Endodermal cell (in vitro differentiated cells): ENCODE measurements around the gene COX19. TPM values are rescaled to one million over a fixed set of nuclear protein-coding genes. Genes with fewer than 3 reads are reported as not detected.

Experiments
- DNase-seq: peaks from one replicate; pipeline ENCODE4 v3.0.0-alpha.2; 2017
- H3K27ac ChIP-seq: 2 replicates; pipeline ENCODE4 v1.5.1; 2013; ENCODE audit warnings: mild to moderate bottlenecking, low read depth, low read length, moderate library complexity
- H3K27me3 ChIP-seq: 2 replicates; pipeline ENCODE4 v1.6.1; 2013; ENCODE audit warnings: mild to moderate bottlenecking, low read length, moderate library complexity; ENCODE audit not compliant: insufficient read depth, control insufficient read depth, poor library complexity, severe bottlenecking
- H3K36me3 ChIP-seq: 2 replicates; pipeline ENCODE4 v1.7.0; 2013; ENCODE audit warnings: mild to moderate bottlenecking, low read length, moderate library complexity; ENCODE audit not compliant: control insufficient read depth, insufficient read depth
- H3K4me1 ChIP-seq: one replicate; pipeline ENCODE4 v1.7.0; 2013; ENCODE audit warnings: low read length; ENCODE audit not compliant: control insufficient read depth, insufficient read depth
- H3K4me3 ChIP-seq: 2 replicates; pipeline ENCODE4 v1.5.1; 2013; ENCODE audit warnings: mild to moderate bottlenecking, low read length, moderate library complexity
- H3K9ac ChIP-seq: 2 replicates; pipeline ENCODE4 v1.6.1; 2013; ENCODE audit warnings: mild to moderate bottlenecking, low read length, moderate library complexity; ENCODE audit not compliant: poor library complexity, severe bottlenecking; ENCODE audit errors: extremely low read depth
- H3K9me3 ChIP-seq: 2 replicates; pipeline ENCODE4 v1.6.1; 2013; ENCODE audit warnings: mild to moderate bottlenecking, low read length, moderate library complexity; ENCODE audit not compliant: control insufficient read depth
- H3K27ac Mint-ChIP-seq: 2 replicates; pipeline ENCODE4 v1.8.0; 2020; ENCODE audit warnings: mixed read lengths
- H3K27me3 Mint-ChIP-seq: 2 replicates; pipeline ENCODE4 v1.8.0; 2021; ENCODE audit warnings: mild to moderate bottlenecking, mixed read lengths; ENCODE audit not compliant: insufficient read depth
- H3K36me3 Mint-ChIP-seq: 2 replicates; pipeline ENCODE4 v1.8.0; 2020; ENCODE audit warnings: low read depth, mixed read lengths
- H3K4me1 Mint-ChIP-seq: 2 replicates; pipeline ENCODE4 v1.8.0; 2020; ENCODE audit warnings: mixed read lengths
- H3K4me3 Mint-ChIP-seq: 2 replicates; pipeline ENCODE4 v1.8.0; 2020; ENCODE audit warnings: mild to moderate bottlenecking, moderate library complexity, mixed read lengths
- H3K9me3 Mint-ChIP-seq: 2 replicates; pipeline ENCODE4 v1.8.0; 2020; ENCODE audit warnings: mild to moderate bottlenecking, mixed read lengths
- WGBS, 2 experiments: methylation state at CpG; one replicate each; pipeline versions ENCODE4 v1.1.5 to v1.1.7; 2013; ENCODE audit warnings: missing lambda C conversion rate in 2 of 2, mixed read lengths in 1 of 2; ENCODE audit not compliant: insufficient coverage in 1 of 2, insufficient read length in 1 of 2; 5-methylcytosine and 5-hydroxymethylcytosine counted together
- total RNA-seq, 2 donors: library from RNA; stranded (reverse); fragmentation: NEBNext Ultra II Directional in 1 of 2; extraction: Animal tissue kit (Norgen Biotek cat#: 25700) in 1 of 2; gene quantifications; 2 replicates in 1 of 2; 3 replicates in 1 of 2; pipeline ENCODE4 v1.2.1, GENCODE V29; 2021
- TF ChIP-seq, protein P1 (sequence below): fragments of 200-600 bp; sonication (generic); conservative IDR thresholded peaks from 2 replicates; pipeline ENCODE4 v1.5.0; 2021; ENCODE audit warnings: antibody characterized with exemption, mild to moderate bottlenecking

The COX19 gene
- total RNA-seq, 2 donors from 2014 or later: 15.0 to 18.5 TPM

DNA sequence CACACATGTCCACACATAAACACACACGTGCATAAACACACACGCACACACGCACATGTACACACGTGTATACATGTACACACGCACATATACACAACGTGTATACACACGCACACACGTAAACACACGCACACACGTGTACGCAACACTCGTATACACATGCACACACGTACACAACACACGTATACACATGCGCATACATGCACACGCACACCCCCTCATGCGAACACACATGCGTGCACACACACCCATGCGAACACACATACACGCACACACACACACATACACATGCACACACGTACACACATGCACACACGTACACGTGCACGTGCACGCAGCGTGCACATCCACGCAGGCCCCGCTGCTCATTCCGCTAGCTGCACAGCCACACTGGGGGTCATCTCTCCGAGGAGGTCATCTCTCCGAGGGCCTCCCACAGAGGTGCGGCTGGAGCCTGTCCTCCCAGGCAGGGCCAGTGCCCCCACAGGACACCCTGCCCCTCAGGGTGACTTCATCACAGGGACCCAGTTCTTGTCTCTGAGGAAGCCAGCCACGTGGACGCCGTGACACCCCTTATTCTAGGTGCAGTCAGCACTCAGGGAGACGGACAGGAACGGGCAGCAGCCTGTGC is 33.5 kb upstream of the COX19 start:
- Histone ChIP-seq H3K9ac (no peak overlapping the region), H3K4me1 (no peaks in the 10 kb centered on the region), H3K27ac (no peak overlapping the region), H3K36me3 (peaks cover 6% of the 10 kb centered on the region), H3K9me3 (no peaks in the 10 kb centered on the region), H3K27me3 (no peaks in the 10 kb centered on the region), H3K4me3 (no peak overlapping the region)
- H3K36me3 Mint-ChIP-seq: peaks cover 17% of the 10 kb centered on the region
- TF ChIP-seq, protein P1, sequence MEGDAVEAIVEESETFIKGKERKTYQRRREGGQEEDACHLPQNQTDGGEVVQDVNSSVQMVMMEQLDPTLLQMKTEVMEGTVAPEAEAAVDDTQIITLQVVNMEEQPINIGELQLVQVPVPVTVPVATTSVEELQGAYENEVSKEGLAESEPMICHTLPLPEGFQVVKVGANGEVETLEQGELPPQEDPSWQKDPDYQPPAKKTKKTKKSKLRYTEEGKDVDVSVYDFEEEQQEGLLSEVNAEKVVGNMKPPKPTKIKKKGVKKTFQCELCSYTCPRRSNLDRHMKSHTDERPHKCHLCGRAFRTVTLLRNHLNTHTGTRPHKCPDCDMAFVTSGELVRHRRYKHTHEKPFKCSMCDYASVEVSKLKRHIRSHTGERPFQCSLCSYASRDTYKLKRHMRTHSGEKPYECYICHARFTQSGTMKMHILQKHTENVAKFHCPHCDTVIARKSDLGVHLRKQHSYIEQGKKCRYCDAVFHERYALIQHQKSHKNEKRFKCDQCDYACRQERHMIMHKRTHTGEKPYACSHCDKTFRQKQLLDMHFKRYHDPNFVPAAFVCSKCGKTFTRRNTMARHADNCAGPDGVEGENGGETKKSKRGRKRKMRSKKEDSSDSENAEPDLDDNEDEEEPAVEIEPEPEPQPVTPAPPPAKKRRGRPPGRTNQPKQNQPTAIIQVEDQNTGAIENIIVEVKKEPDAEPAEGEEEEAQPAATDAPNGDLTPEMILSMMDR: no peak
- no peak for DNase-seq
- no peak overlapping the region for H3K4me3 Mint-ChIP-seq
- WGBS, 2 experiments: 91 to 96% methylated on average over 29 to 37 of the region's 37 CpGs
- no peak overlapping the region for H3K27ac Mint-ChIP-seq
- H3K9me3 Mint-ChIP-seq: no peaks in the 10 kb centered on the region
- no peaks in the 10 kb centered on the region for H3K4me1 Mint-ChIP-seq
- no peaks in the 10 kb centered on the region for H3K27me3 Mint-ChIP-seq

DNA sequence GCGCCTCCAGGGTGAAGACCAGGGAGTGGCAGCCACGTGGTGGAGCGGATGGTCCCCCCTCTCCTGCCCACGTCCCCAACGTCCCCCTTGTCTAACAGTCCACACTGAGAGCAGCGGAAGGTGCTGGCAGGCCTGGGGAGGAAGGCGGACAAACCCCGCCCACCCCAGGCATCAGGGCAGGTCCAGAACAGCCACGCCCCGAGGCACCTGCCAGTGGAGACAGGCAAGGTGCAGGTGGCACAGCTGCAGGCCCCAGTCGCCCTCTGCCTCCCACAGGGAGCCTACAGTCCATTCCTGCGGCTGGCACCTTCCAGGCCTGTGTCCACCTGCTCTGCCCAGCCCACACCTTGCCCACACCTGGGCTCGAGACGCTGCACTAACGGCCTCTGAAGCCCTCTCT is 32.6 kb upstream of the COX19 start:
- Histone ChIP-seq H3K27ac (no peak overlapping the region), H3K36me3 (peaks cover 6% of the 10 kb centered on the region), H3K9ac (no peak overlapping the region), H3K27me3 (no peaks in the 10 kb centered on the region), H3K9me3 (no peaks in the 10 kb centered on the region), H3K4me3 (no peak overlapping the region), H3K4me1 (no peaks in the 10 kb centered on the region)
- Mint-ChIP-seq H3K36me3 (peaks cover 17% of the 10 kb centered on the region), H3K4me3 (no peak overlapping the region), H3K27me3 (no peaks in the 10 kb centered on the region), H3K9me3 (no peaks in the 10 kb centered on the region), H3K27ac (no peak overlapping the region), H3K4me1 (no peaks in the 10 kb centered on the region)
- TF ChIP-seq, protein P1: no peak
- WGBS, 2 experiments: 92 to 93% methylated on average over 6 to 15 of the region's 15 CpGs
- no peak for DNase-seq

DNA sequence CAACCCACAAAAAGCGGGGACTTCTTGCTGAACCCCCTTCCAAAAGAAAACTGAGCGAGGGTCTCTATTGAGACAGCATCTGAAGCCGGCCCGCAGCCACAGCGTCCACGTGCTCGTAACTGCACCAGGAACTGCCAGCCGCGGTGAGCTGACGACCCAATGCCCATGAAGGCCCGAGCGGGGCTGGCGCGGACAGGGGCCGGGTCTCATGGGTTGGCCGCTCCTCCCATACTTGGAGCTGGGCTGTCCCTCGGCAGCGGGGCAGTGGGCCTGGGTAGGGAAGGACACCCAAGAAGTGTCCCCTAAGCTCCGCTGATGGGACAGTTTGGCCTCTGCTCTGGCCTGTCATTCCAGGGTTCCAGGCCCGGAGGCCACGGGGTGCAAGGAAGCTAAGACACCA is 30.0 kb upstream of the COX19 start:
- Mint-ChIP-seq H3K9me3 (no peaks in the 10 kb centered on the region), H3K4me3 (no peak overlapping the region), H3K4me1 (no peaks in the 10 kb centered on the region), H3K27ac (no peak overlapping the region), H3K36me3 (peaks cover 19% of the 10 kb centered on the region), H3K27me3 (no peaks in the 10 kb centered on the region)
- H3K27me3 ChIP-seq: no peaks in the 10 kb centered on the region
- H3K9ac ChIP-seq: no peak overlapping the region
- H3K4me3 ChIP-seq: no peak overlapping the region
- no peak overlapping the region for H3K27ac ChIP-seq
- no peaks in the 10 kb centered on the region for H3K9me3 ChIP-seq
- no peaks in the 10 kb centered on the region for H3K4me1 ChIP-seq
- no peak for DNase-seq
- peaks cover 6% of the 10 kb centered on the region for H3K36me3 ChIP-seq
- WGBS, 2 experiments: 96 to 98% methylated on average over 16 to 21 of the region's 21 CpGs
- TF ChIP-seq, protein P1: no peak
